ENCODE data around the gene TSPAN4.

Gene TSPAN4

DNA sequence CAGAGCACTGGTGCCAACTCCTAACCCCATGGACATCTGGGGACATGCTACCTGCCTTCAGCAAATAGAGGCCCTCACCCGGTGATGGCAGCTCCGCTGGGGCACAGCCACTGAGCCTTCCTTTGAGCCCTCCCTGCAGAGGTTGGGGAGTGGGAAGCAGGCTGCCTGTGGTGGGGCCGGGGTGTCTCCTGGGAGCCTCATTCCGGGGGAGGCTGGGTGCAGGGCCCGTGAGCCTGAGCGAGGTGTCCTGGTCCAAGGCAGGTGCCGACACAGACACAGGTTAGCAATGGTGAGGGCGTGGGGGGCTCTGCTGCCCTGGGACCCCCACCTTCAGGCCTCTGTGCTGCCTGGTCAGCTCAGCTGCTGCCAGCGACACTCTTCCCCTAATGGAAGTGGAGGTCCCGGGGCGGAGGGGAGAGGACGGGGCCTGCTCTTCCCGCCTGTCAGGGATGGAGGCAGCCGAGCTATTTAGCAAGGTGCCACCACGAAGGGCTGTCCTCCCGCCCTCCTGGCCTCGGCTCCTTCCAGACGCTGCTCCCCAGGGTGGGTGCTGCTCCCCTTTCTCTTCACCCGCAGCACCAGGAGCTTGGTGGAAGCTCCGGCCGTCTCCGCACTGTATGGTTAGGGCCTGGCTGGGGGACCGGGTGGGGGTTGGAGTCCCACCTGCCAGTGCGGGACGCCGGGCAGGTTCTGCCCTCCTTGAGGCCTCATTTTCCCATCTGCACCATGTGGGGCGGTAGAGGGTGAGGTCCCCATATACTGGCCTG is 11.2 kb downstream of the TSPAN4 start:
- no peak for DNase-seq

DNA sequence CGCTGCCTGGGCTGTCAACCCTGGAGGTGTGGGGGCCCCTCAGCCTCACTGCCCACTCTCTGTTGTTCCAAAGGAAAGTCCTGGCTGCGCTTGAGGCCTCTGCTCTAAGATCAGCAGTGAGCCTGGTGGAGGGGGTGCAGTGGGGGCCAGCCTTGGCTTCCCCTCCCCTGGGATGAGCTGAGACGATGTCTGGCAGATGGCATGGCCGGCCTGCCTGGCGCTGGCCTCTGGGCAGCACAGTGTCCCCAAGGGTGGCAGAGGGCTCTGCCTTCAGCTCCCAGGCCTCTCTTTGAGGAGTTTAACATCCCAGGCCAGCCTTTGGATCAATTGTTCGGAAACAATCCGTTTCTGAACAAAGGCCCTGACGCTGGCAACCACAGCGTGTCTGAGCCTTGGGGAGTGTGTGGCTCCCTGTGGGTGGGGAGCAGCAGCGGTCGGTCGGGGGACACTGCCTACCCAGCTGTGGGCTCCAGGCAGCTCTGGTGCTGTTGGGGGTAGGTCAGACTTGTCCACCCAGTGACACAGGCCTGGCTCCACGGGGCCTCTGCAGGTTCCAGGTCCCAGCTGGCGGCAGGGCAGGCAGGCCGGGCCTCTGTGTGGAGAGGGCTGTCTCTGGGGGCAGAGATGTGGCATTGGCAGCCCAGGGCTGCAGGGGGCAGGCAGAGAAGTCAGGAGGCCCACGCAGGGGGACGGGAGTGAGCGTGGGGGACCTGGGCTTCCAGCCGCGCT is 12.1 kb downstream of the TSPAN4 start:
- no peak for DNase-seq

DNA sequence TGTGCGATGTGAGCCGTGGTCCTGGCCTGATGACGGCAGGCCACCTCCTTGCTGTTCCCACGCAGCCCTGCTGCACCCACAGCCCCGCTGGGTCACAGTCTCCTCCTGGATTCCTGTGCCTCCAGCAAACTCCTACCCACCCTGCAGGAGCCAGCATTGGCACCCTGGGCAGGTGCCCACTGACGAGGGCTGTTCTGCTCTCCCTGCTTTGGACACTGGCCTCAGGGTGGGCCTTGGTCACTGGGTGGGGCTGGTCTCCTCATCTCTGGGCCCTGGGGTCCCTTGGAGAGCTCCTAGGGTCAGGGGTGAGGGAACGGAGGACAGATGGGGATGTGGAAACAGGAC is 12.7 kb downstream of the TSPAN4 start:
- no peak for DNase-seq

DNA sequence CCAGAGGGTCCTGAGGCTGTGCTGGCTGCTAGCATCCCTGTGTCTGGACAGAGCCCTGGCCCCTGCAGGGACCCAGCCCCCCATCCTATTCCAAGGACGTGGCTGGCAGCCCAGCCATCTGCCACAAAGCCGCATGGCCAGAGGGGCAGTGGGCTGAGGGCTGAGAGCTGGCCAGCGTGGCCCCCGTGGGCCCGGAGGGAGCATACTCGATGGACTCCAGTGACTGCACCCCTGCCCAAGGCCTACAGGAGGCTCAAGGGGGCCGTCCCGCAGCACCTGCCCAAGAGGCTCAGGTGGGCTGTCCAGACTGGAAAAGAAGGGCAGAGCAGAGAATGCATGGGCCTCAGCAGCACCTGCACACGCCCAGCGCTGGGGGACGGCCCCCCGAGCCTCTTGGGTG is 13.1 kb downstream of the TSPAN4 start:
- DNase-seq = no peak

DNA sequence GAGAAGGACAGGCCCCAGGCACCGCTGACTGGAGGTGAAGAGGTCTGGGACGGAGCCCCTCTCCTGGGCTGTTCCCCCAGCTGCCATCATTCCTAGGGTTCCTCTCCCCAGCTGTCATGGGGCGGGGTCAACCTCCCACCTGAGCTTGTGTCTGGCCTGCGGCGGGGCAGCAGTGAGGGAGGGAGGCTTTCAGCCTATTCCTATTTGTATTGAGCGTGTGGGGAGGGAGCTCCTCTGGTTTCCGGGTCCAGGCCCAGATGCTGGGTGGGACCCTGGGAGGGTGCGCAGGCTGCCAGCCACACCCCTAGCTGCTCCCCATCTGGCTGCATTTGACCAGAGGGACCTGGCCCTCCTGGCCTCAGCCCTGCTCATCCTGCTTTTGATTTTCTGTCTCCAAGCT is 13.7 kb downstream of the TSPAN4 start:
- DNase-seq = no peak

DNA sequence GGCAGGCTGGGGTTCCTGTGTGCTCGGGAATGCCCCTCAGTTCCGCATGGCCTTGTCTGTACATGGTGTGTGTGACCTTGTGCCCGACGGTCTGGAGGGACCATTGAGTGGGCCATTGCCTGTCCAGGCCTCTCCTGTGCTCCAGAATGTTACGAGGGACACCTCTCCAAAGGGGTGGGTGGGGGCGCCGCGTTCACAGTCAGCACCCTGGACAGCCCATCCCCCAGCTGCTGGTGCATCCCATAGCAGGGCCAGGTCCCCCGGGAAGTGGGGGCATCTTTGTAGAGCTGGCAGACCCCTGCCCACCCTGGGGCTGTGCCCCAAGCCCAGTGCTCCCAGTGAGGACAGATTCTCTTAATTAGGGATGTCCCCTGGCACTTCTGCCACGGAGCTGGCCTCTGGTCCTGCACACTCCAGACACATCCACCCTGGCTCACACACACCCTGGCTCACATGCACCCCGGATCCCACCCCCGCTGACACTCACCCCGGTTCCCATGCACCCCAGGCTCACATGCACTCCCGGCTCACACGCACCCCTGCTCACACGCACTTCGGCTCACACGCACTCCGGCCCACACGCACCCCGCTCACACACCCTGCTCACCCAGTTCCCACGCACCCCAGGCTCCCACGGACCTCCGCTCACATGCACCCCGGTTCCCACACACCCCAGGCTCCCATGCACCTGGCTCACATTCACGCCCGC is 15.6 kb downstream of the TSPAN4 start:
- DNase-seq = no peak

DNA sequence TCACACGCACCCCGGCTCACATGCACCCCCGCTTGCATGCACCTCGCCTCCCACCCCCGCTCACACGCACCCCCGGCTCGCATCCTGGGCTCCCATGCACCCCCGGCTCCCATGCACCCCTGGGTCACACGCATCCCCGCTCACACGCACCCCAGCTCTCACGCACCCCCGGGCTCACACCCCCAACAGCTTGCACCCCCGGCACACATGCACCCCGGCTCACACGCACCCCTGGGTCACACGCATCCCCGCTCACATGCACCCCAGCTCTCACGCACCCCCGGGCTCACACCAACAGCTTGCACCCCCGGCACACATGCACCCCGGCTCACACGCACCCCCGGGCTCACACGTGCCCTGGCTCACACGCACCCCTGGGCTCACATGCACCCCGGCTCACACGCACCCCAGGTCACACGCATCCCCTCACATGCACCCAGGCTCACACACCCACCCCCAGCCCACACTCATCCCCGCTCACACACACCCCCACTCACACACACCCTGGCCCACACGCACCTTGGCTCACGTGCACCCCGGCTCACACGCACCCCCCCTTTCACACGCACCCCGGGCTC is 16.2 kb downstream of the TSPAN4 start:
- DNase-seq = no peak

DNA sequence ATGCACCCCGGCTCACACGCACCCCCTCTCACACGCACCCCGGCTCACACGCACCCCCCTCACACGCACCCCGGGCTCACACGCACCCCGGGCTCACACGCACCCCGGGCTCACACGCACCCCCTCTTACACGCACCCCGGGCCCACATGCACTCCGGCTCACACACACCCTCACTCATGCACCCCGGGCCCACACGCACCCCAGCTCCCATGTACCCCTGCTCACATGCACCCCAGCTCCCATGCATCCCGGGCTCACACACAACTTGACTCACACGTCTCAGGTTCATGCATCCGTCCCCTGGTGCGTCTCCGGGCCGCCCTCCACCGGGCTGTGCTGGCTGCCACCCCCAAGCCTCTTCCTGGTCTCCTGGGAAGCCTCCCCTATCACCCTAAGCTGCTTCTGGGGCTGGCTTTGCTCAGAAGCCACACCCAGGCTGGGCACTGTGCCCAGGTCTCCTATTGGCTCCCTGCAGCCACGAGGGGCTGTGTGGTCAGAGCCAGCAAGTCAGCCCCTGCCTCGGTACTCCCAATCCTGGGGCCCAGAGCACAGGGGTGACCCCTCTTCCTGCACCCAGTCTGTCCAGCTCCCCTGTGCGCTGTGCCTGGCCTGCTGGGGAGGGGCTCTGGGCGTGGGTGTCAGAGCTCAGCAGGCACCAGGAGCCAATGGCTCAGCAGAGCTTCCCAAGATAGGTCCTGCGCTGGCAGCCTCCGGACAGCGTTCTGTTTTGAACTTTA is 16.9 kb downstream of the TSPAN4 start:
- no peak for DNase-seq

DNA sequence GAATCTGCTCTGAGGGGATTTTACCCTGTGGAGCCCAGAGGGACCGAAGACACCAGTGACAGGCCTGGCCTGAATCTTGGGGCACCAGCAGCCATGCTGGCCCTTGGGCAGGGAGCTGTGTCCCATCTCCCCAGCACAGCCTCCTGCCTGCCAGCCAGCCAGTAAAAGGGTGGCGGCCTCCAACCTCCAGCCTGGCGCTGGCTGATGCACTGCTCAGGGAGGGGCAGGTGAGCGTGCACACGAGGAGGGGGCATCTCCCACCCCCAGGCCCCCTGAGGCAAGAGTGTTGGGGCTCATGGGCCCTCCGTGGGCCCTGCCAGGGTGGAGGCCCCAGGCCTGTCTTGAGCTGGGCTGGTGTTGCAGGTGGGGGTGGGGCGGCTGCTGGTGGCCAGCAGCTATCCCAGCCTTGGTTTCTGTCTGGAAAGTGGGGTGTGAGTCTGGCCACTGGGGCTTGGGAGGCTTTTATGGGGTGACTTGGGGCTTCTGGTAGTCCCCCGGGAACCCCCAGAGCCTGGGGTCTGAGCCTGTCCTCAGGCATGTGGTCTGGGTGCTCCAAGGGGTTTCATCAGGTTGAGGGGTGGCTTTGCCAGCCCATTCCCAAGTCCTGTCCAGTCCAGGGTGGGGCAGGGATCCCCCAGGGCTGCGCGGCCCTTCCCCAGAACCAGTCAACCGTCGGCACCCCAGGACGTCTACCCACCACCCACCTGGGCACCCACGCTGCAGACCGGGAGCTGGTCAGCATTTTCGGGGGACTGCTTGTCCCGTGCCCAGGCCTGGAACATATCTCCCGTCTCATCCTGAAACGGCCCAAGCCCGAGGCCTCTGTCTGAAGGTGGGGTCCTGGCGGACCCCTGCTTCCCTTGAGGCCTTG is 17.8 kb downstream of the TSPAN4 start:
- DNase-seq = no peak

DNA sequence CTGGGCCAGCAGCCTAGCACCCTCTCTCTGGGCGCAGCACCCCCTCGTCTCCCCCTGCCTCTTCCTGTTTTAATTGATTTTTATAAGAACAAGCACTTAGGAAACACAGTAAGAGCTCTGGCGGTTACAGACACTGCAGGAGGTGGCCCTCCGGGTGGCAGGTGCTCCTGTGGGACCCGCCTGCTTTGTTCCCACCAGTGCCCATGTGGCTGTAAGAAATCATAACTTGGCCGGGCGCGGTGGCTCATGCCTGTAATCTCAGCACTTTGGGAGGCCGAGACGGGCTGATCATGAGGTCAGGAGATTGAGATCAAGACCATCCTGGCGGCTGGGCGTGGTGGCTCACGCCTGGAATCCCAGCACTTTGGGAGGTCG is 18.4 kb downstream of the TSPAN4 start:
- DNase-seq = no peak

DNA sequence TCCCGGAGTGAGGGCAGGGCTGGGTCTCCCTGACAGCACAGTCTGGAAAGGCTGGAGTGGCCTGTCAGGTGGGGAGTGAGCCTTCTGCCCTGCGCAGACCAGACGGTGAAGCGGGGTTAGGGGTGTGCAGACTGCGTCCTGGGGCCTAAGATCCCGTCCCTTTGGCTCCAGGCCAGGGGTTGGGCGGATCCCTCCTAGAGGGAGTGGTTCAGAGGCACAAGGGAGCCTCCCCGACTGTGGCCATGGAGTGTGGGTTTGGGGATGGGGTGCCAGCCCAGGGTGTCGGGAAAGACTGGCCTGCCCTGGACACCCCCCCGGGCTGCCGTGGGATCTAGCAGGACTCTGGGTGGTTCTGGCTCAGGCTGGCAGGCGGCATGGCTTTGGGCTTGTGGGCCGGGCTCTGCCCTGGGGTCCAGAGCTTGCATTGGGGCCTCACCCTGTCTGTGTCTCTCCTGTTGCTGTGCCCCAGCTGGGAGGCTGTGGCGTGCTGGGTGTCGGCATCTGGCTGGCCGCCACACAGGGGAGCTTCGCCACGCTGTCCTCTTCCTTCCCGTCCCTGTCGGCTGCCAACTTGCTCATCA is 19.5 kb downstream of the TSPAN4 start:
- no peak for DNase-seq

DNA sequence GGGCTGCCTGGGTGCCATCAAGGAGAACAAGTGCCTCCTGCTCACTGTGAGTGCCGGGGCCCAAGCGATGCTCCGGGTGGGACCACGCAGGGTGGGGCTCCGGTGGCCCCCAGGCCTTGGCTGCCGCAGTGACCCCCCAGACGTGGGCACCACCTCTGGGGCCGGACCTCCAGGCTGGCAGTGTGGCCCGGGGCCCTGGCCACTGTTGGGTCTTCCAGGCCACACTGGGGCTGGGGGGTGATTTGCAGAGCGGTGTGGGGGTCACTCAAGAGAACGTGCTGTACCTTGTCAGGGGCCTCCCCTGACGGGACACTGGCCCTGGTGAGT is 20.0 kb downstream of the TSPAN4 start:
- DNase-seq = no peak

DNA sequence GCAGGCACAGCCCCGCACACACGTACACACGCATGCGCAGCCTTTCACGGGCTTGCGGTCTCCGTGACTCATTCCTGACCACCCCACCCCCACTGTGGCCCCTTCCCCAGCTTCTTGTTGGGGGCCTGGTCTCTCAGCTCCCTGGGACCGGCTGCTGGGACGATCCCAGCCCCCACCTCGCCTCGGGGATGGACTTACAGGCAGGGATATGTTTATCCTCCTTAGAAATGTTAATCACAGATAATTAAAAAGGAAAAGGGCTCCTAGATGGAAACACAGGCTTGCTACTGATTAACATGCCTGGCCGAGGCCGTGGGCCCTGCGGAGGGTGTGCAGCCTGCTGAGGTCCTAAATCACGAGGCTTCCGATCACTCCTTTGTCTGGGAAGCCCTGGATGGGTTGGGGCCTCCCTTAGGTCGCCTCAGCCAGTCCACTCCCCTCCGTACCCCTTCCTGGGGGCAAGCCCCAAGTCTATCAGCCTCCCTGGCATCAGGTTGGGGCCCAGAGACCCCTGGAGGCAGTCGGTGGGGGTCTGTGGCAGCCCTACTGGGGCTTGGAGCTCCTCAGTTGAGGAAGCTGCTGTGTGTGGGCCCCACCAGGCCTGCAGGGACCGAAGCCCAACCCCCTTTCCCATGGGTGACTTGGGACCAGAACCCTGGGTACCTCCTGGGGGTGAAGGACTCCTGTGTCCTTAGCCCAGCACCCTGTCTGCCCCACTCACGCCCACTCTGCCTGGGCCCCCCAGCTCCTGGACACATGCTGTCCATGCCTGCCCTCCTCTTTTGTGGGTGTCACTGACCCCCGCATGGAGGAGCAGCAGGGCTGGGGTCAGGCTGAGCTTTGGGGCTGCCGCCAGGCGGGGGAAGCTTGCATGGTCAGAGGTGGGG is 20.6 kb downstream of the TSPAN4 start:
- no peak for DNase-seq

DNA sequence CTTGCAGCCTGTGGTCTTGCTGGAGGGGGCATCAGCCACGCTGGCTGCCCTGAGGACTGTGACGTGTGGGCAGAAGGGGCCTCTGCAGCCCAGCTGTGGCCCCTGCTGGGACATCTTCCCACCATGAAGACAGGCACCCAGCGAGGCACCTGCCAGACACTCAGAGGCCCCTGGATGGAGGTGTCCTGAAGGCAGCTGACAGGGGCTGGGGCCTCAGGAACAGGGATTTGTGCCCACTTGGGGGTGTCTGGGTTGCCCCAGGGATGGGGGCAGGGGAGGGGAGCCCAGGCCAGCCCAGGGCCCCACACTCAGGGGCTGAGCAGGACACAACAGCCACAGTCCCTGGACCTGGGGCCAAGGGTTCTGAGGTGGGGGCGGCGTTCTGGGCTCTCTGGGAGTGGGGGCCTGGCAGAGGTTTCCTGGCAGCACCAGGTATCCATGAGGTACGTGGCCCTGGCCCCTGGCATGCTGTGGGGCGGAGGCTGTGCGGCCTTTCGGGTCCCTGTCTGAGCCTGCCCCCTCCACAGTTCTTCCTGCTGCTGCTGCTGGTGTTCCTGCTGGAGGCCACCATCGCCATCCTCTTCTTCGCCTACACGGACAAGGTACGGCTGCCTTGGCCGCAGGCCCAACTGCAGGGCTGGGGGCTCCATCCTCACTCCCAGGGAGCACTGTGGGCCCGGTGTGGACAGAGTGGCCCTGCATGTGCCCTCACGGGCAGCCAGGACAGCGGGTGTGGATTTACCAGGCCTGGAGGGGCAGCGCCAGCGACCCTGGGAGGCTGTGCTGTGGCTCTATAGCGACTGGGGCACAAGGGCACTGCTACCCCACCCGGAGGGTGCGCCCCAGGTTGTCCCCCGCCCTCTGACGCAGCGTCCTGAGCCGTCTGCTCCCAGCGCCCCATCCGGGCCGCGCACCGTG is 21.5 kb downstream of the TSPAN4 start:
- DNase-seq = no peak

DNA sequence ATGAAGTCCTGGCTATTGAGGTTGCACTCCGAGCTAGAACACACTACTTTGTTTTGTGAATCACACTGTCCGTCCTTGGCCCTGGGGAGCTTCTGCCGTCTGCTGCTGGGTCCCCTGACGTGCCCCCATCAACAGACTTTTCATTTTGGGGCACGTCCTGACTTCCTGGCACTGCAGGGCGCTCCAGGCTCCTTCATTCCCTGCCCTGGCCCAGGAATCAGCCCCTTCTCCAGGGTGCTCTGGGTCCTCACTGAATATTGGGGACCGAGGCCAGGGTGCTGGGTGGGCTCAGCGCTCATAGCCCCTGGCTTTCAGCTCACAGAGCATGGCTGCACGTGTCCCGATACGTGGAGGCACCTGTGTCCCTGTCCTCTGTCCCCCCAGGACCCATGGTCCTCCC is 22.2 kb downstream of the TSPAN4 start:
- no peak for DNase-seq

DNA sequence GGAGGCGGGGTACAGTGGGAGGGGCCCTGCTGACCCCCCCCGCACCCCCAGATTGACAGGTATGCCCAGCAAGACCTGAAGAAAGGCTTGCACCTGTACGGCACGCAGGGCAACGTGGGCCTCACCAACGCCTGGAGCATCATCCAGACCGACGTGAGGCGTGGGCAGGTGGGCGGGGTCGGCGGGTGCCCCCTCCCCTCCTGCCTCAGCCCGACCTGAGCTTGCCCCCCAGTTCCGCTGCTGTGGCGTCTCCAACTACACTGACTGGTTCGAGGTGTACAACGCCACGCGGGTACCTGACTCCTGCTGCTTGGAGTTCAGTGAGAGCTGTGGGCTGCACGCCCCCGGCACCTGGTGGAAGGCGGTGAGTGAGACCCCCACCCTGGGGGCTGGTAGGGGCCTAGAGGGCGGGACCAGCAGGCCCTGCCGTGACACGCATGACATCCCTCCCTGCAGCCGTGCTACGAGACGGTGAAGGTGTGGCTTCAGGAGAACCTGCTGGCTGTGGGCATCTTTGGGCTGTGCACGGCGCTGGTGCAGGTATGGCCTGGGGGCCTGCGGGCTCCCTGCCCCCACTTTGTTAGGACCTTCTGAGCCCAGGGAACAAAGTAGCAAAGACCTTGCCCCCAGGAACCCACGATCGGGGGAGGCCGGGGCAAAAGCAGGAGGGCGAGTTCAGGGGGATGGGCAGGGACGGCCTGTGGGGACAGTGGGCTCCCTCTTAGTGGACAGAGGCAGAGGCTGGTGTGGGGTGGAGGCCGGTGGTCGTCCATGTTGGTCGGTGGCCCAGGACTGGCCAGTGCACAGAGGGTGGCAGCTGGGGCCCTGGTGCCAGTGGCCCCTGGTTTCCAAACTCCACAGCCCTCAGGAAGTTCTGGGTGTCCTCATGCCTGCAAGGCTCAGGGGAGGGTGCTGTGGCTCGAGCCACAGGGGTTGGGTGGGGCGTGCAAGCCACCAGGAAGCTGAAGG is 23.1 kb downstream of the TSPAN4 start:
- no peak for DNase-seq

DNA sequence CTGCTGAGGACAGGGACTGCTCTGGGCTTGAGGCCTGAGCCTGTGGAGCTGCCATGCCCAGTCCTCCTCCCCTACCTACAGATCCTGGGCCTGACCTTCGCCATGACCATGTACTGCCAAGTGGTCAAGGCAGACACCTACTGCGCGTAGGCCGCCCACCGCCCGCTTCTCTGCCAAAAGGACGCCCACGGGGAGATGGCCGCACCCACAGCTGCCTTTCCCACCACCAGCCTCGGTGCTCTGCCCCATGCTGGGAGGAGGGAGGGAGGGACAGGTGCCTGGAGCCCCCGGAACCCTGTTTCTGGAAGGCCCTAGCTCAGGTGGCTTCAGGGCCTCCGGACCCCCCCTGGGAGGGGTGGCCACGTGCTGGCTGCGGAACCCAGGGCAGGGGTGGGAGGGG is 23.8 kb downstream of the TSPAN4 start:
- no peak for DNase-seq

DNA sequence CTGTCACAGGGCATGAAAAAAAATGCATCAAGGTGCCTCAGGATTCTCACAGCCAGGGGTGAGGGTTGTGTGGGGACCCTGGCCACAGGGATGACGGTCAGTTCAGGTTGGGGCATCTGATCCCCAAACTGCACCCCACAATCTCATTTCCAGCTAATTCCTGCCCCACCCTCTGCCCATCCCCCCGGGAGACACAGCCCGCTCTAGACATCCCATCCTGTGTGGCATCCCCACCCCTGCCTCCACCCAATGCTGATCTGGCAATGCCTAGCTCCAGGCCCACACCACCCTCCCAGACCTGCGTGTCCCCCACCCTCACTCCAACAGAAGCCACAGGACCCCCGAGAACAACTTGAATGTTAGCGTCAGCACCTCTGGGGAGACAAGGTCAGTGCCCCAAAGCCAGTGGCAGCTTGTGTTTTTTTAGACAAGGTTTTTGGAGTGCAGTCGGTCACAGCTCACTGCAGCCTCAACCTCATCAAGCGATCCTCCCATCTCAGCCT is 25.3 kb downstream of the TSPAN4 start:
- no peak for DNase-seq

Measured in activated CD4-positive, alpha-beta T cell treated with anti-CD3 and anti-CD28 coated beads for 1 hour (primary cell).